Fibroblast of villous mesenchyme (primary cell): Measurements from ENCODE around the gene CTDSPL. TPM values are rescaled to one million over a fixed set of nuclear protein-coding genes. Genes with fewer than 3 reads are reported as not detected.

ENCODE experiments used
- DNase-seq: peaks from one replicate; pipeline ENCODE4 v3.0.0-alpha.2; 2010; ENCODE audit warnings: low read depth
- H3K4me3 ChIP-seq: 2 replicates; pipeline ENCODE4 v1.5.1; 2011; ENCODE audit warnings: low read depth, mild to moderate bottlenecking, low read length
- total RNA-seq: library from RNA; depleted of rRNA; stranded (reverse); fragments of >200 nt; gene quantifications from 2 replicates; pipeline ENCODE4 v1.2.3, GENCODE V29; 2012
- TF ChIP-seq, protein P1 (sequence below): IDR thresholded peaks from 2 replicates; pipeline ENCODE4 v1.5.1; 2012; ENCODE audit warnings: low read depth, mild to moderate bottlenecking, low read length; ENCODE audit not compliant: insufficient read depth

The CTDSPL gene
- total RNA-seq, 1 donor: 61.7 TPM

DNA sequence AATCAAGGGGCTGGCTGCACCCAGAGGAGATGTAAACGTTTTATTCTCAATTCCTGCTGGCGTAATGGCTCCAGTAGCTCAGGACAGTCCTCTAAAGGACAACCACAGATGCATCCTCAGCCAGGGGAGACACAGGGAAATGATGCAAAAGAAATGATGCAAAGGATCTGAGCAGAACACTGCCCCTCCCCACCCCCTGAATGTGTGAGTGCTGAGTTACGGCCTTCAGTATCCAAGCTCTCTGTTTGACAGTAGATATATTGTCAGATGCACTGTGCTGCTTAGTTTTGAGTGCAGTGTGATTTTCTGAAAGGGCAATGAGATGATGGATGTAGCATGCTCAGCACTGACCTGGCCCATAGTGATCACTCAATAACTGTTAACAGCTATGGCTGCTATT lies 41.4 kb upstream of the CTDSPL start:
- no peak overlapping the region for H3K4me3 ChIP-seq
- DNase-seq: no peak
- TF ChIP-seq, protein P1, sequence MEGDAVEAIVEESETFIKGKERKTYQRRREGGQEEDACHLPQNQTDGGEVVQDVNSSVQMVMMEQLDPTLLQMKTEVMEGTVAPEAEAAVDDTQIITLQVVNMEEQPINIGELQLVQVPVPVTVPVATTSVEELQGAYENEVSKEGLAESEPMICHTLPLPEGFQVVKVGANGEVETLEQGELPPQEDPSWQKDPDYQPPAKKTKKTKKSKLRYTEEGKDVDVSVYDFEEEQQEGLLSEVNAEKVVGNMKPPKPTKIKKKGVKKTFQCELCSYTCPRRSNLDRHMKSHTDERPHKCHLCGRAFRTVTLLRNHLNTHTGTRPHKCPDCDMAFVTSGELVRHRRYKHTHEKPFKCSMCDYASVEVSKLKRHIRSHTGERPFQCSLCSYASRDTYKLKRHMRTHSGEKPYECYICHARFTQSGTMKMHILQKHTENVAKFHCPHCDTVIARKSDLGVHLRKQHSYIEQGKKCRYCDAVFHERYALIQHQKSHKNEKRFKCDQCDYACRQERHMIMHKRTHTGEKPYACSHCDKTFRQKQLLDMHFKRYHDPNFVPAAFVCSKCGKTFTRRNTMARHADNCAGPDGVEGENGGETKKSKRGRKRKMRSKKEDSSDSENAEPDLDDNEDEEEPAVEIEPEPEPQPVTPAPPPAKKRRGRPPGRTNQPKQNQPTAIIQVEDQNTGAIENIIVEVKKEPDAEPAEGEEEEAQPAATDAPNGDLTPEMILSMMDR: no peak

DNA sequence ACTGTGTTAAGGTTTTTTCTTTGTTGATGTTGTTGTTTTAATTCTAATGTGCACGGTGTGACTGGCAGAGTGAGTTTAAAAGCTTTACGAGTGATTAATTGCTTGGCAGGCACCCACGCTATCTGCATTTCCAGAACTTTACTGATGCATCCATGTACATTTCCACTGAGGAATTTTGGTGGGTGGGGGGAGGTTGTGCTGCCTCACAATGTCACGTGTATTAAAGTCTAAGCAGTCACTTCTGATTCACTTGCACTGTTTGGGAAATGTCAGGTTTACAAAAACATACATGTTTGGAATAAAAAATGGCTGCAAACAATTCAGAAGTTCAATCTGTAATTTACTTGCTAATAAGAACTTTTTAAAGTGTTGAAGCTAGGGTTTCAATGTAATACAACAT lies 38.5 kb upstream of the CTDSPL start:
- DNase-seq: no peak
- TF ChIP-seq, protein P1: no peak

DNA sequence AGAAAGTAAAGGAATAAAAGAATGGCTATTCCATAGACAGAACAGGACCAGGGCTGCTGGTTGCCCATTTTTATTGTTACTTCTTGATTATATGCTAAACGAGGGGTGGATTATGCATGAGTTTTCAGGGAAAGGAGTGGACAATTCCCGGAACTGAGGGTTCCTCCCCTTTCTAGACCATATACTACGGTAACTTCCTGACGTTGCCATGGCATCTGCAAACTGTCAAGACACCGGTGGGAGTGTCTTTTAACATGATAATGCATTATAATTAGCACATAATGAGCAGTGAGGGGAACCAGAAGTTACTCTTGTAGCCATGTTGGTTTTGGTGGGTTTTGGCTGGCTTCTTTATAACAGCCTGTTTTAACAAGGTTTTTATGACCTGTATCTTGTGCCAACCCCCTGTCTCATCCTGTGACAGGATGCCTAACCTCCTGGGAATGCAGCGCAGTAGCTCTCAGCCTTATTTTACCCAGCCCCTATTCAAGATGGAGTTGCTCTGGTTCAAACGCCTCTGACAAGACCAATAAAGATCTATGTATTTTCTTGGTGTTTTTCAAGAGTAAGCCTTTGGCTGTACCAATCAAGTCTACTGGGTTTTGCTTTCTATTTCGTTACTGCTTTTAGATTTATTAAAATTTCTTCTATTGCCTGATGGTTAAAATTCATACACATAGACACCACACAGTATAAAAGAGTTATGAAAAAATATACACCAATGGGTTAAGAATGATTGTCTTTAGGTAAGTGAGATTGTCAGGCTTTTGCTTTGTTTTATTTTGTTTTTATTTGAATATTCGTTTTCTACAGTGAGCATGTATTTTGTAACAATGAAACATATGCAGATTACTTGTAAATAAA lies 37.4 kb upstream of the CTDSPL start:
- TF ChIP-seq, protein P1: no peak
- DNase-seq: no peak
- H3K4me3 ChIP-seq: no peak overlapping the region

More for the DNA sequence above, 38.5 kb upstream of the CTDSPL start:
- no peak overlapping the region for H3K4me3 ChIP-seq

DNA sequence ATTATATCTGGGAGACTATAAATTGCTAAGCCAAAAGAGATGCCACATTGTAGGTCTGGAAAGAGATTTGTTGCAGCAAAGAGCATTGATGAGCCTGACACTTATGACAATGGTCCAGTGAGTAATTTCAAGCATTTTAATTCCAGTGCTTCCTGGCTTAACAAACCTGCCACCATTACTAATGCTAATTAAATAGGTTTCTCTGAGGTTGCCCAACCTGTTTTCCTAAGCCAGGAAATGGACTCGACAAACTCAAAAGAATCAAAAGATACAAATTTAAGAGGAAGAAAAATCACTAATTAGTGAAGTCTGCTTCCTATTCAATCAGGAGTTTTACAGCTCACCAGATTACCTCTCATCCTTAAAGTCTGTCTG lies 36.7 kb upstream of the CTDSPL start:
- no peak overlapping the region for H3K4me3 ChIP-seq
- TF ChIP-seq, protein P1: no peak
- no peak for DNase-seq

DNA sequence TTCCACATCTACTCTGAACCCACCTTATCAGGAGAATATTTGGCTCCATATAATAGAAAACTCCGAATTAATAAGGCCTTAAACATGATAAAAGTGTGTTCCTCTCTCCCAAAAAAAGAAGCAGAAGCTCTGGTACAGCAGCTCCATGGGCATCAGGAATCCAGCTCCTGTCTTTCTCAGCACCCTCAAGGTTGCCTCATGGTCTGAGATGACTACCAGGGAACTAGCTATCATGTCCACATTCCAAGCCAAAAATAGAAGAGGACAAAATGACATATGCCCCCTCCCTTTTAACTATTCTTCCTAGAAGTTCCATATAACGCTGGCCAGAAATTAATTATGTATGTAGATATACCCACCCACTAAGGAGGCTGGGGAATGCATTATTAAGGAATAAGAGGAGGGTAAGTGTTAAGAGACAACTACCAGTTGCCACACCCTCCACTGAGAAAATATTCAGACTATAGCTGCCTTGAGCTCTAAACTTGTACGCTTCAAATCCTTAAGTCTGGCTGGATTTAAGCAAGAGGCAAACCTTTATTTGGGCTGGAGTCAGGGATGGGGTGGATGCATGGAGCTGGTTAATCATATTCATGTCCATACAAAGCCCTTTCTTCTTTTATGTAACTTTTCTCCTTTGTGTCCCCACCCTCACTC lies 35.8 kb upstream of the CTDSPL start:
- H3K4me3 ChIP-seq: no peak overlapping the region
- DNase-seq: no peak
- TF ChIP-seq, protein P1: no peak

DNA sequence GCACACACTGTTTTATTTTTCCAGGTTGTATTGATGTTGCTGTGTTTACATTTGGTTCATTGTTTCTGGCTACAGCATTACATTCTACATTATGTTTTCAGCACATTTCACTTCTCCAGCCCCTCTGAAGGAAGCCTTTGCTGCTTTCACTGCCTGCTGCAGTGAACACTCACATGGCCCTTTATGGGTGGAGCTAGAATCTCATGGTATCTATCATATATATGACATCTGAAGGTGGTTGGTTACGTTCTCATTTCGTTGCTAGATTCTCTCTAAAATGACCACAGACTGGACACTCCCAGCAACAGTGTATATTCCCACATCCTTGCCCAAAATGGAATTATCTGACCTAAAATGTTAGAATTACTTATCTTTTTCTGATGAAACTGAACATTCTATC lies 35.2 kb upstream of the CTDSPL start:
- TF ChIP-seq, protein P1: no peak
- H3K4me3 ChIP-seq: no peak overlapping the region
- no peak for DNase-seq
